Esophagus muscularis mucosa (tissue), 3 donors: ENCODE data around the gene KRT6B.
"Not testable (repeated sequence)": the region's sequence is repeated elsewhere in the genome, so short reads cannot be mapped to it uniquely, and the experiment has no call there.

Experiments
- CTCF ChIP-seq, 3 experiments: fragments of 200-600 bp in 2 of 3; fragments of 450-650 bp in 1 of 3; sonication (generic) in 2 of 3; IDR thresholded peaks; one replicate each; pipeline ENCODE4 v1.5.1; 2017 to 2019; ENCODE audit warnings: antibody characterized with exemption in 3 of 3, mild to moderate bottlenecking in 2 of 3, moderate library complexity in 1 of 3
- POLR2A ChIP-seq: fragments of 450-650 bp; IDR thresholded peaks from one replicate; pipeline ENCODE4 v1.6.1; 2017; ENCODE audit warnings: antibody characterized with exemption, moderate library complexity, mild to moderate bottlenecking, low read depth
- POLR2AphosphoS5 ChIP-seq, 2 donors: sonication (generic); formaldehyde crosslinking; IDR thresholded peaks; one replicate each; pipeline ENCODE4 v1.6.1; 2017; ENCODE audit warnings: antibody characterized with exemption in 2 of 2

GRCh38 chr12:52492405-52492804 lies 40.5 kb upstream of the KRT6B start:
- not testable (repeated sequence) for TF ChIP-seq CTCF (IDR thresholded peaks at IDR 0.05); POLR2A; POLR2AphosphoS5 (IDR thresholded peaks at IDR 0.05)
